Measurements from ENCODE around the gene SCPEP1.

SCPEP1 gene

DNA sequence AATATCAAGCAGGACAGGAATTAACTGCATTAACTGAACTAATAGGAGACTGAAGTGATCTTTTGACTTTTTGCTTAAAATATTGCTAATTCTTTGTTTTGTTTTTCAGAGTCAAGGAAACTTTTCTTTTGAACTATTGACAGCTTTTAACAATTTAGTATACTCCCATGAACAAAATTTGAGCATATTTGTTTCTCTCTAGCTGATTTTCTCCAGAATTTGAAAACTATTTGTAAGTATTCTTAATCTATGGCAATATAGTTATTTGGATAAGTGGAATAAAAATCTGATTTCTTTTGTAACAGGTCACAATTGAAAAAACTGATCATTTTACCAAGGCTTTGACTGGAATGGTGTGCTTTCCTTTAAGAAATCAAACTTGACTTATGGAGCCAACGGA lies 7.0 kb upstream of the SCPEP1 start:
- Histone ChIP-seq H3K27me3 (replicated peaks; ENCODE audit: control insufficient read depth, insufficient read depth, low read length) (no peaks in the 10 kb centered on the region), H3K36me3 (ENCODE audit: control insufficient read depth, insufficient read depth, low read length) (no peaks in the 10 kb centered on the region), H3K4me3 (replicated peaks; ENCODE audit: low read depth, low read length) (no peak overlapping the region)
- DNase-seq (ENCODE audit: extremely low read depth, insufficient read length), result no peak
- TF ChIP-seq, protein P1, sequence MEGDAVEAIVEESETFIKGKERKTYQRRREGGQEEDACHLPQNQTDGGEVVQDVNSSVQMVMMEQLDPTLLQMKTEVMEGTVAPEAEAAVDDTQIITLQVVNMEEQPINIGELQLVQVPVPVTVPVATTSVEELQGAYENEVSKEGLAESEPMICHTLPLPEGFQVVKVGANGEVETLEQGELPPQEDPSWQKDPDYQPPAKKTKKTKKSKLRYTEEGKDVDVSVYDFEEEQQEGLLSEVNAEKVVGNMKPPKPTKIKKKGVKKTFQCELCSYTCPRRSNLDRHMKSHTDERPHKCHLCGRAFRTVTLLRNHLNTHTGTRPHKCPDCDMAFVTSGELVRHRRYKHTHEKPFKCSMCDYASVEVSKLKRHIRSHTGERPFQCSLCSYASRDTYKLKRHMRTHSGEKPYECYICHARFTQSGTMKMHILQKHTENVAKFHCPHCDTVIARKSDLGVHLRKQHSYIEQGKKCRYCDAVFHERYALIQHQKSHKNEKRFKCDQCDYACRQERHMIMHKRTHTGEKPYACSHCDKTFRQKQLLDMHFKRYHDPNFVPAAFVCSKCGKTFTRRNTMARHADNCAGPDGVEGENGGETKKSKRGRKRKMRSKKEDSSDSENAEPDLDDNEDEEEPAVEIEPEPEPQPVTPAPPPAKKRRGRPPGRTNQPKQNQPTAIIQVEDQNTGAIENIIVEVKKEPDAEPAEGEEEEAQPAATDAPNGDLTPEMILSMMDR (IDR thresholded peaks at IDR 0.05; ENCODE audit: insufficient read depth, low read length, poor library complexity, severe bottlenecking), result no peak

DNA sequence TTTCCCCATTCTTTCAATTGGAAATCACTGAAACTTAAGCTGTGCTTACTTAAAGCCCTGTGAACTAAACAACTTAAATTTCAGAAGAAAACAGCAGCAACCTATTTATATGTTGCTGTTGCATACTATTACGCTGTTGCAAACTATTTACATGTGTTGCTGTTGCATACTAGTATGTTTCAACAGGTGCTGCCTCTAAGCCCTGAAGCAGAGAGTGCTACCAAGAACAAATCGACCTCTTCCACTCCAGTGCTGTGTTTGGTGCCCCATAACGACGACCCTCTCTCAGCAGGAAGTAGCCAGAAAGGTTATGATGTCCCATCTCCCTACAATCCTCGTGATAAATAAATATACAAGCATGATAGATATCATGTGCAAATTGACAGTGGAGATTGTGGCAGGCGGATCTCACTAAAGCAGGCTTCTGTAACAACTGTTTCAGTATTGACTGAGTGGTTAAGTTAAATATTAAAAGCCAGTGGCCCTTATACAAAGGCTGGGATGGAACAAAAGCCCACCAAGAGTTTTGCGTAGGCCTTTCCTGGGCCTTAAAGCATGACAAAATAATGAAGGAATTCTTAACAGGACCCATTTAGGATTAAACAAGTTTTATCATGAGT lies 5.7 kb upstream of the SCPEP1 start:
- DNase-seq (ENCODE audit: extremely low read depth, insufficient read length), result no peak
- TF ChIP-seq, protein P1 (IDR thresholded peaks at IDR 0.05; ENCODE audit: insufficient read depth, low read length, poor library complexity, severe bottlenecking), result no peak
- Histone ChIP-seq H3K36me3 (ENCODE audit: control insufficient read depth, insufficient read depth, low read length) (no peaks in the 10 kb centered on the region), H3K27me3 (replicated peaks; ENCODE audit: control insufficient read depth, insufficient read depth, low read length) (no peaks in the 10 kb centered on the region), H3K4me3 (replicated peaks; ENCODE audit: low read depth, low read length) (no peak overlapping the region)

DNA sequence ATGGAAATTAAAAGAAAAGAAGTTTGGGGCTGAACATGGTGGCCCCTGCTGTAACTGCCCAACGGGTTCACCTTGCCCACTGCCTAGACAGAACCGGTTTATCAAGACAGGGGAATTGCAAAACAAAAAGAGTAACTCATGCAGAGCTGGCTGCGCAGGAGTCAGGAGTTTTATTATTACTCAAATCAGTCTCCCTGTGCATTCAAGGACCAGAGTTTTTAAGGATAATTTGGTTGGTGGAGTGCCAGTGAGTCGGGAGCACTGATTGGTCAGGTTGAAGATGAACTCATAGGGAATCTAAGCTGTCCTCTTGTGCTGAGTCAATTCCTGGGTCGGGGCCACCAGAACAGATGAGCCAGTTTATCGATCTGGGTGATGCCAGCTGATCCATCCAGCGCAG lies 4.4 kb upstream of the SCPEP1 start:
- DNase-seq (ENCODE audit: extremely low read depth, insufficient read length), result no peak
- no peaks in the 10 kb centered on the region for H3K27me3 ChIP-seq (replicated peaks; ENCODE audit: control insufficient read depth, insufficient read depth, low read length)
- no peaks in the 10 kb centered on the region for H3K36me3 ChIP-seq (ENCODE audit: control insufficient read depth, insufficient read depth, low read length)
- no peak overlapping the region for H3K4me3 ChIP-seq (replicated peaks; ENCODE audit: low read depth, low read length)
- TF ChIP-seq, protein P1 (IDR thresholded peaks at IDR 0.05; ENCODE audit: insufficient read depth, low read length, poor library complexity, severe bottlenecking), result no peak

DNA sequence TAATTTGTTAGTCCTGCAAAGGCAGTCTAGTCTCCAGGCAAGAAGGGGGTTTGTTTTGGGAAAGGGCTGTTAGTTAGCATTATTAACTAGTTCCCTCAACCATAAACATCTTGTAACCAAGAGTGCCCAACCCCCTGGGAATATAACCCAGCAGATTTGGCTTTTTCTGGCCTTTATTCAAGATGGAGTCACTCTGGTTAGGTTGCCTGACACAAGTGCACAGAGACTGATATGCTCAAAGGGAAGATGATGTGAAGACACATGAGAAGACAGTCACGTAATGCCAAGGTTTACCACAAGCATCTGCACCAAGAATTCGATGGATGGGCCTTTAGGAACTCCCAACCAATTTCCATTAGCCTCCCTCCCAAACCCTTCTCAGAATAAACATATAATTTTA lies 3.9 kb upstream of the SCPEP1 start:
- DNase-seq (ENCODE audit: extremely low read depth, insufficient read length), result no peak
- H3K36me3 ChIP-seq (ENCODE audit: control insufficient read depth, insufficient read depth, low read length), result no peaks in the 10 kb centered on the region
- TF ChIP-seq, protein P1 (IDR thresholded peaks at IDR 0.05; ENCODE audit: insufficient read depth, low read length, poor library complexity, severe bottlenecking), result no peak
- no peaks in the 10 kb centered on the region for H3K27me3 ChIP-seq (replicated peaks; ENCODE audit: control insufficient read depth, insufficient read depth, low read length)
- H3K4me3 ChIP-seq (replicated peaks; ENCODE audit: low read depth, low read length), result no peak overlapping the region

DNA sequence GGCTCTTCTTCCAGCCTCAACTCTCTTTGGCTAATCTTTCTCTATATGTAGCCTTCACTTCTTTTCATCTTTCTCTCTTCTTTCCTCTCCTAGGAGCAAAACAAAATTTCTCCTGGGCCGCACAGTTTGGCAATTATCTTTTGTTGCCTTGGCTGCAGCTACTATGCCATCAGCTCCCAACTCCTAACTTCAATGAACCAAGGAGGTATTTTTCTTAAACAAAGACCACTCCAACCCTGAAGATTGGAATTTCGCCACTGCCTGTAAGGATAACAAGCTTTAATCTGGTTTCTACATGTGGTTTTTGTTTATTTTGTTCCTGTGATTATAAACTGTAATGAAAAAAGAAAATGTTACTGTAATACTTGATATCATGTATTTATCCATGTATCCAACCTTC lies 2.3 kb upstream of the SCPEP1 start:
- TF ChIP-seq, protein P1 (IDR thresholded peaks at IDR 0.05; ENCODE audit: insufficient read depth, low read length, poor library complexity, severe bottlenecking), result no peak
- H3K27me3 ChIP-seq (replicated peaks; ENCODE audit: control insufficient read depth, insufficient read depth, low read length), result no peaks in the 10 kb centered on the region
- H3K36me3 ChIP-seq (ENCODE audit: control insufficient read depth, insufficient read depth, low read length), result no peaks in the 10 kb centered on the region
- DNase-seq (ENCODE audit: extremely low read depth, insufficient read length), result no peak
- no peak overlapping the region for H3K4me3 ChIP-seq (replicated peaks; ENCODE audit: low read depth, low read length)

Measured in GM06990 (cell line).